SU-DHL-6 (cell line): ENCODE results near the gene TMEM235.

Source experiments
- H2AFZ ChIP-seq: fragments of 200-600 bp; sonication (generic); 2 replicates; pipeline ENCODE4 v1.6.1; 2014; ENCODE audit warnings: low read depth, mild to moderate bottlenecking, moderate library complexity, mixed read lengths, antibody characterized with exemption, low read length; ENCODE audit not compliant: severe bottlenecking
- H3F3A ChIP-seq: fragments of 200-600 bp; shearing (Covaris generic); 2 replicates; pipeline ENCODE4 v1.6.0; 2016; ENCODE audit warnings: antibody characterized with exemption, mild to moderate bottlenecking; ENCODE audit not compliant: insufficient read depth
- H3K27ac ChIP-seq: fragments of 200-600 bp; sonication (generic); 2 replicates; pipeline ENCODE4 v1.5.1; 2016; ENCODE audit warnings: low read depth, mild to moderate bottlenecking, low read length, moderate library complexity, mixed read lengths
- H3K27me3 ChIP-seq: fragments of 200-600 bp; sonication (generic), shearing (Covaris generic); 2 replicates; pipeline ENCODE4 v1.6.0; 2014; ENCODE audit warnings: mild to moderate bottlenecking, low read length
- H3K36me3 ChIP-seq: fragments of 200-600 bp; sonication (generic); 2 replicates; pipeline ENCODE4 v1.6.1; 2014; ENCODE audit warnings: mild to moderate bottlenecking, low read length, mixed read lengths
- H3K4me2 ChIP-seq: fragments of 300-600, 200-600 bp; shearing (Covaris generic), sonication (generic); 2 replicates; pipeline ENCODE4 v1.6.0; 2014; ENCODE audit warnings: low read length, low read depth, mild to moderate bottlenecking; ENCODE audit not compliant: poor library complexity, severe bottlenecking
- H3K4me3 ChIP-seq: fragments of 200-600 bp; sonication (generic); 2 replicates; pipeline ENCODE4 v1.5.1; 2014; ENCODE audit warnings: antibody characterized with exemption, low read length, mild to moderate bottlenecking, mixed read lengths; ENCODE audit not compliant: insufficient read depth, poor library complexity, severe bottlenecking
- H3K79me2 ChIP-seq: fragments of 200-600 bp; sonication (generic); 2 replicates; pipeline ENCODE4 v1.6.1; 2014; ENCODE audit warnings: mild to moderate bottlenecking, low read length, moderate library complexity; ENCODE audit not compliant: insufficient read depth
- H3K9ac ChIP-seq: fragments of 200-600 bp; sonication (generic); 2 replicates; pipeline ENCODE4 v1.7.0; 2014; ENCODE audit warnings: mild to moderate bottlenecking, low read length
- H3K9me2 ChIP-seq: fragments of 200-600 bp; sonication (generic); replicated peaks from 2 replicates; pipeline ENCODE4 v1.6.1; 2014; ENCODE audit warnings: low read length; ENCODE audit not compliant: insufficient read depth
- H3K9me3 ChIP-seq: fragments of 200-600 bp; sonication (generic); 2 replicates; pipeline ENCODE4 v1.6.1; 2014; ENCODE audit warnings: low read length, mixed read lengths; ENCODE audit not compliant: insufficient read depth
- H4K20me1 ChIP-seq: fragments of 200-600 bp; sonication (generic); 2 replicates; pipeline ENCODE4 v1.6.1; 2014; ENCODE audit warnings: low read depth, mild to moderate bottlenecking, antibody characterized with exemption, low read length, moderate library complexity, mixed read lengths
- EZH2phosphoT487 ChIP-seq: fragments of 200-600 bp; sonication (generic), shearing (Covaris generic); conservative IDR thresholded peaks from 2 replicates; pipeline ENCODE4 v1.6.1; 2018; ENCODE audit warnings: mild to moderate bottlenecking, antibody characterized with exemption, low read length, moderate library complexity, mixed read lengths
- TF ChIP-seq, protein P1 (sequence below): fragments of 200-600 bp; sonication (generic); IDR thresholded peaks from one replicate; pipeline ENCODE4 v1.5.1; 2017; ENCODE audit warnings: antibody characterized with exemption, mild to moderate bottlenecking, low read length, moderate library complexity; ENCODE audit not compliant: insufficient read depth, poor library complexity, severe bottlenecking

Gene TMEM235

DNA sequence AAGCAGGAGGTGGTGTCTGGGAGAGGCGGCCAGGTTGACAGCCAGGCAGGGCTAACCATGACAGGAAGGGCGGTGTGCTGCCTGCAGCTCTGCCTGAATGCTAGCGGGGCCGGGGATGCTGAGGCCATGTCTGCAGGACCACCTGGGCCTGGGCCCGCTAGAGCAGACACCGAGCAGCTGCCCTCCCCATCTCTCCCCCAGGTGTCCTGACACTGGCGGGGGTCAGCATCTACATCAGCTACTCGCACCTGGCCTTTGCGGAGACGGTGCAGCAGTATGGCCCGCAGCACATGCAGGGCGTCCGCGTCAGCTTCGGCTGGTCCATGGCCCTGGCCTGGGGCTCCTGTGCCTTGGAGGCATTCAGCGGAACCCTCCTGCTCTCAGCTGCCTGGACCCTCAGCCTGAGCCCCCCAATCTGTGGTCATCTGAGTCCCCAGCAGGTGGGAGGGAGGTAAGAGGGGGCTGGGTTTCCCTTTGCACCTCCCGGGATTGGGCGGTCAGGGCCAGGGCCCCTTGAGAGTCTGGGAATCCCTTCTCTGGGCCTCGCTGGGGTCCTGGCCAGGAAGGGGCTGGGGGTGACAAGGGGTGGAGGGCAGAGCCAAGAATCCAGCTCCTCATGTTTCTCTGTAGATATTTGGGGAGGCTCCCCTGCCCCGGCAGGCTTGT, 7.5 kb downstream of the TMEM235 start:
- no peaks in the 10 kb centered on the region for H3K36me3 ChIP-seq
- H3K9me3 ChIP-seq: no peaks in the 10 kb centered on the region
- no peak overlapping the region for H2AFZ ChIP-seq
- peak overlapping the region; percentile 24; the same call in 1 of the 2 replicates for H3K9ac ChIP-seq
- peaks cover 31% of the 10 kb centered on the region for H3F3A ChIP-seq
- H3K4me3 ChIP-seq: no peak overlapping the region
- H4K20me1 ChIP-seq: no peaks in the 10 kb centered on the region
- H3K27ac ChIP-seq: peak overlapping the region; percentile 72
- no peak for TF ChIP-seq EZH2phosphoT487
- TF ChIP-seq, protein P1, sequence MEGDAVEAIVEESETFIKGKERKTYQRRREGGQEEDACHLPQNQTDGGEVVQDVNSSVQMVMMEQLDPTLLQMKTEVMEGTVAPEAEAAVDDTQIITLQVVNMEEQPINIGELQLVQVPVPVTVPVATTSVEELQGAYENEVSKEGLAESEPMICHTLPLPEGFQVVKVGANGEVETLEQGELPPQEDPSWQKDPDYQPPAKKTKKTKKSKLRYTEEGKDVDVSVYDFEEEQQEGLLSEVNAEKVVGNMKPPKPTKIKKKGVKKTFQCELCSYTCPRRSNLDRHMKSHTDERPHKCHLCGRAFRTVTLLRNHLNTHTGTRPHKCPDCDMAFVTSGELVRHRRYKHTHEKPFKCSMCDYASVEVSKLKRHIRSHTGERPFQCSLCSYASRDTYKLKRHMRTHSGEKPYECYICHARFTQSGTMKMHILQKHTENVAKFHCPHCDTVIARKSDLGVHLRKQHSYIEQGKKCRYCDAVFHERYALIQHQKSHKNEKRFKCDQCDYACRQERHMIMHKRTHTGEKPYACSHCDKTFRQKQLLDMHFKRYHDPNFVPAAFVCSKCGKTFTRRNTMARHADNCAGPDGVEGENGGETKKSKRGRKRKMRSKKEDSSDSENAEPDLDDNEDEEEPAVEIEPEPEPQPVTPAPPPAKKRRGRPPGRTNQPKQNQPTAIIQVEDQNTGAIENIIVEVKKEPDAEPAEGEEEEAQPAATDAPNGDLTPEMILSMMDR: no peak
- peak overlapping the region; percentile 42 for H3K4me2 ChIP-seq
- H3K27me3 ChIP-seq: no peaks in the 10 kb centered on the region
- no peaks in the 10 kb centered on the region for H3K9me2 ChIP-seq
- no peaks in the 10 kb centered on the region for H3K79me2 ChIP-seq

DNA sequence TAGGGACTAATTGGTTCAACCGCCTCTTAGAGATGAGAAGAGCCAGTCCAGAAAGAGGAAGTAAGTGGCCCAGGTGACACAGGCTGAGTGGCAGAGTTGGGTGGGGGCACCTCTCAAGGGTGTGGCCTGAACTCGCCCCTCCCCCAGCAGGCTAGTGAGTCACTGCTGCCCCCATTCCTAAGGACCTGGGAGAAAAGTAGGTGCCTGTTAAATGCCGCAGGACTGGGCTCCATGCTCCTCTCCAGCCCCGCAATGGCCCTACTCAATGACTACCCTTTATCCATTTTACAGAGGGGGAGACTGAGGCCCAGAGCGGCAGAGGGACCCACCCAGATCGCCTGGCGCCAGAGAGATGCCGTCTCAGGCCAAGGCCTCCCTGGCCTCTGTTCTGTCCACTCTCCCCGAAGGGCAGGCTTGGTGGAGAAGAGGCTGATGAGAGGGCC, 8.1 kb downstream of the TMEM235 start:
- Histone ChIP-seq H3K9ac (no peak overlapping the region), H3K4me2 (peak overlapping the region; percentile 42), H4K20me1 (no peaks in the 10 kb centered on the region), H3K9me2 (no peaks in the 10 kb centered on the region), H2AFZ (no peak overlapping the region), H3F3A (peaks cover 31% of the 10 kb centered on the region), H3K79me2 (no peaks in the 10 kb centered on the region), H3K36me3 (no peaks in the 10 kb centered on the region), H3K27ac (peak overlapping the region; percentile 72), H3K4me3 (no peak overlapping the region), H3K9me3 (no peaks in the 10 kb centered on the region), H3K27me3 (no peaks in the 10 kb centered on the region)
- TF ChIP-seq EZH2phosphoT487: no peak
- TF ChIP-seq, protein P1: no peak

GRCh38 chr17:78240012-78240655, 8.7 kb downstream of the TMEM235 start:
- H2AFZ ChIP-seq: no peak overlapping the region
- no peaks in the 10 kb centered on the region for H3K9me2 ChIP-seq
- H3K27me3 ChIP-seq: no peaks in the 10 kb centered on the region
- no peaks in the 10 kb centered on the region for H3K9me3 ChIP-seq
- H4K20me1 ChIP-seq: no peaks in the 10 kb centered on the region
- H3K79me2 ChIP-seq: no peaks in the 10 kb centered on the region
- peak overlapping the region; percentile 96; the same call in 1 of the 2 replicates for H3K27ac ChIP-seq
- no peaks in the 10 kb centered on the region for H3K36me3 ChIP-seq
- H3K9ac ChIP-seq: no peak overlapping the region
- no peak for TF ChIP-seq EZH2phosphoT487
- TF ChIP-seq, protein P1: no peak
- H3K4me3 ChIP-seq: no peak overlapping the region
- H3K4me2 ChIP-seq: no peak overlapping the region
- H3F3A ChIP-seq: peaks cover 31% of the 10 kb centered on the region
